HL-60/S4 (cell line): Measurements from ENCODE around the gene PPP1R3G.
"Not testable (repeated sequence)": the region's sequence is repeated elsewhere in the genome, so short reads cannot be mapped to it uniquely, and the experiment has no call there.

ENCODE experiments used
- in situ Hi-C: fragments of 300-500 bp; cut with MboI; formaldehyde crosslinking; loops from 2 replicates; pipeline ENCODE4 v1.14.3; 2022; ENCODE audit warnings: low sequenced_read_pairs

PPP1R3G gene

GRCh38 chr6:5116243-5116991 is 31.3 kb downstream of the PPP1R3G start:
- in situ Hi-C loops: no loop called here

- in situ Hi-C loops: no loop called here
These were observed 34.2 kb downstream of the PPP1R3G start for GRCh38 chr6:5119090-5119951.

GRCh38 chr6:5120011-5120410 is 34.9 kb downstream of the PPP1R3G start:
- in situ Hi-C loops: no loop called here

GRCh38 chr6:5120543-5120942 is 35.4 kb downstream of the PPP1R3G start:
- in situ Hi-C loops: not testable (repeated sequence)

- in situ Hi-C loops: no loop called here
These were observed 36.3 kb downstream of the PPP1R3G start for GRCh38 chr6:5121479-5121878.

GRCh38 chr6:5121956-5122355 is 36.8 kb downstream of the PPP1R3G start:
- in situ Hi-C loops: no loop called here

GRCh38 chr6:5122504-5123112 is 37.5 kb downstream of the PPP1R3G start:
- in situ Hi-C loops: no loop called here

- in situ Hi-C loops: no loop called here
These were observed 38.4 kb downstream of the PPP1R3G start for GRCh38 chr6:5123296-5124143.

GRCh38 chr6:5124526-5124925 is 39.4 kb downstream of the PPP1R3G start:
- in situ Hi-C loops: no loop called here

GRCh38 chr6:5125152-5126006 is 40.2 kb downstream of the PPP1R3G start:
- in situ Hi-C loops: no loop called here

- in situ Hi-C loops: no loop called here
These were observed 41.1 kb downstream of the PPP1R3G start for GRCh38 chr6:5126214-5126613.

GRCh38 chr6:5127106-5127687 is 42.1 kb downstream of the PPP1R3G start:
- in situ Hi-C loops: no loop called here

GRCh38 chr6:5128351-5128750 is 43.2 kb downstream of the PPP1R3G start:
- in situ Hi-C loops: no loop called here

- in situ Hi-C loops: loop anchor here (10.0 kb wide), 1 partner anchor 264 kb away; no protein-coding TSS in a partner anchor
These were observed 45.2 kb downstream of the PPP1R3G start for GRCh38 chr6:5130135-5130866.

- in situ Hi-C loops: loop anchor here (10.0 kb wide), 1 partner anchor 262 kb away; no protein-coding TSS in a partner anchor
These were observed 47.6 kb downstream of the PPP1R3G start for GRCh38 chr6:5132731-5133130.

GRCh38 chr6:5133943-5134342 is 48.8 kb downstream of the PPP1R3G start:
- in situ Hi-C loops: loop anchor here (10.0 kb wide), 1 partner anchor 261 kb away; no protein-coding TSS in a partner anchor

GRCh38 chr6:5135788-5136376 is 50.7 kb downstream of the PPP1R3G start:
- in situ Hi-C loops: loop anchor here (10.0 kb wide), 1 partner anchor 259 kb away; no protein-coding TSS in a partner anchor

GRCh38 chr6:5136851-5137250 is 51.7 kb downstream of the PPP1R3G start:
- in situ Hi-C loops: loop anchor here (10.0 kb wide), 1 partner anchor 258 kb away; no protein-coding TSS in a partner anchor
